ENCODE data around the gene TSPAN4.

DNA sequence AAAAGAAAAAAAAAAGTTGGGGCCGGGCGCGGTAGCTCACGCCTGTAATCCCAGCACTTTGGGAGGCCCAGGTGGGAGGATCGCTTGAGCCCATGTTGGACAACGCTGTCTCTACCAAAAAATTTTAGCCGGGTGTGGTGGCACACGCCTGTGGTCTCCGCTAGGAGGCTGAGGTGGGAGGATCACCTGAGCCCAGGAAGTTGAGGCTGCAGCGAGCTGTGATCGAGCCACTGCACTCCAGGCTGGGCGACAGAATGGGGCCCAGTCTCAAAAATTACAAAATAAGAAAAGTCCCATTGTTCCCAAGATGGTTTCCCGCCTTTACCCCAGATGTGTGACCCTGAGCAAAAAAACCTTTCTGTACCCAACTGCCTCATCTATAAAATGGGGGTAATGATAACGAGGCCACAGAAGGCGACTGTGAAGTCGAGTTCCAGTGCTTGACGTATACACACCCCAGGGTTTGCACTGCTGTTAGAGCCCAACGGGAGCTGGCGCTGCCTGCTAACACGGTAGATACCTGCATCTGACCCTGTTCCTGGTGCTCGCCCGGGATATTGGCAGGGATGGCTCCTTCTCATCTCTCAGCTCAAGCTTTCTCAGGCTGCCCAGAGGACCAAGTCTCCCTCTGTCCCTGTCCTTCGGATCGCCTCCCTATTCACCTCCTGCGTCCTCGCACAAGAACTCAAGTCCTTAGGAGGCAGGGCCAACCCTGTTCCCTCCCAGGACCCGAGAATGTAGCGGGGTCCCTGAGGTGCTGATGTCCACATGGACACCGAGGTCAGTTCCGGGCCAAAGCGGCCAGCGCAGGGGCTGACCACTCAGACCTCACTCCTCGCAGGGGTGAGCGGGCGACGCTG is 34.0 kb upstream of the TSPAN4 start:
- TF ChIP-seq CTCF (conservative IDR thresholded peaks at IDR 0.05; ENCODE audit: low read length) (peak; percentile 57; the same call in 1 of the 2 replicates), EZH2phosphoT487 (IDR thresholded peaks at IDR 0.05; ENCODE audit: borderline replicate concordance, low read depth, low read length) (no peak)

Data from OCI-LY7 (cell line).